HCT116 (cell line): ENCODE measurements around the gene ATP12A. TPM values are rescaled to one million over a fixed set of nuclear protein-coding genes. Genes with fewer than 3 reads are reported as not detected.

ENCODE experiments used
- ATAC-seq: fragments of 200-7000 bp; cut with Tn5 transposase; 2 replicates; pipeline ENCODE4 v1.9.1; 2020; ENCODE audit warnings: mild to moderate bottlenecking, moderate library complexity
- BruUV-seq: library from RNA; stranded (reverse); fragments of 400-500 nt; replicated peaks from 2 replicates; lab custom pipeline; 2021; lab: Mats Ljungman, UMichigan
- CTCF ChIA-PET: fragments of 300-600 bp; sonication (Branson Sonifier 250); formaldehyde crosslinking; loops from one replicate; lab custom pipeline; 2021; ENCODE audit warnings: antibody characterized with exemption; lab: Charles Lee
- POLR2A ChIA-PET: fragments of 300-600, 350-600 bp; sonication (Branson Sonifier 250); formaldehyde crosslinking; loops from one replicate; lab custom pipeline; 2021; ENCODE audit warnings: antibody characterized with exemption; lab: Charles Lee
- RAD21 ChIA-PET, 2 experiments: fragments of 300-600 bp; sonication (Branson Sonifier 250); formaldehyde crosslinking; loops; one replicate each; lab custom pipeline; 2023; ENCODE audit warnings: low total read pairs in 2 of 2; ENCODE audit not compliant: uncharacterized antibody in 2 of 2, unreplicated experiment in 2 of 2, low non-redundant PET in 1 of 2; lab: Charles Lee
- DNase-seq: peaks from one replicate; pipeline ENCODE4 v3.0.0-alpha.2; 2010; ENCODE audit warnings: low read depth, low spot score
- H2AFZ ChIP-seq: fragments of 200-600 bp; shearing (Covaris generic), sonication (generic); 2 replicates; pipeline ENCODE4 v1.6.1; 2017; ENCODE audit warnings: low read depth, mixed run types, mixed read lengths, antibody characterized with exemption, low read length; ENCODE audit not compliant: poor library complexity, severe bottlenecking
- H3K27ac ChIP-seq: 2 replicates; pipeline ENCODE4 v1.5.1; 2012; ENCODE audit warnings: low read depth, low read length
- H3K27me3 ChIP-seq: fragments of 200-600 bp; sonication (generic); 2 replicates; pipeline ENCODE4 v1.6.1; 2016; ENCODE audit warnings: mixed run types, low read length, mixed read lengths; ENCODE audit not compliant: insufficient read depth
- H3K36me3 ChIP-seq, 2 experiments: fragments of 200-500 bp in 1 of 2; fragments of 200-600 bp in 1 of 2; sonication (Bioruptor generic) in 1 of 2; sonication (generic) in 1 of 2; 2 replicates each; pipeline versions ENCODE4 v1.5.1 to v1.6.1; 2014 to 2016; ENCODE audit warnings: low read length in 2 of 2, inconsistent platforms in 1 of 2, mixed read lengths in 1 of 2, mixed run types in 1 of 2; ENCODE audit not compliant: insufficient read depth in 2 of 2, control insufficient read depth in 1 of 2
- H3K4me1 ChIP-seq, 2 experiments: fragments of 200-600 bp in 1 of 2; sonication (generic) in 1 of 2; 2 replicates each; pipeline versions ENCODE4 v1.5.1 to v1.6.1; 2012 to 2017; ENCODE audit warnings: low read length in 2 of 2, inconsistent platforms in 1 of 2, mild to moderate bottlenecking in 1 of 2, mixed read lengths in 1 of 2, mixed run types in 1 of 2, moderate library complexity in 1 of 2; ENCODE audit not compliant: insufficient read depth in 2 of 2, control insufficient read depth in 1 of 2
- H3K4me2 ChIP-seq: fragments of 200-600 bp; sonication (generic); 2 replicates; pipeline ENCODE4 v1.6.1; 2017; ENCODE audit warnings: mixed run types, low read length, mixed read lengths
- H3K4me3 ChIP-seq, 2 experiments: fragments of 200-600 bp in 1 of 2; sonication (generic) in 1 of 2; replicated peaks in 1 of 2; 2 replicates each; pipeline ENCODE4 v1.5.1; 2011 to 2016; ENCODE audit warnings: low read length in 2 of 2, control low read depth in 1 of 2, low read depth in 1 of 2, mild to moderate bottlenecking in 1 of 2, mixed read lengths in 1 of 2, mixed run types in 1 of 2
- H3K79me2 ChIP-seq: fragments of 200-600 bp; sonication (generic); 2 replicates; pipeline ENCODE4 v1.6.1; 2017; ENCODE audit warnings: mild to moderate bottlenecking, mixed run types, low read length, moderate library complexity, mixed read lengths; ENCODE audit not compliant: insufficient read depth
- H3K9ac ChIP-seq: fragments of 200-600 bp; sonication (generic); 2 replicates; pipeline ENCODE4 v1.6.1; 2016; ENCODE audit warnings: low read length, mixed read lengths
- H3K9me2 ChIP-seq: fragments of 200-600 bp; sonication (generic), shearing (Covaris generic); 2 replicates; pipeline ENCODE4 v1.6.1; 2017; ENCODE audit warnings: mixed run types, mild to moderate bottlenecking, moderate library complexity; ENCODE audit not compliant: insufficient read depth
- H3K9me3 ChIP-seq, 2 experiments: fragments of 200-500 bp in 1 of 2; fragments of 200-600 bp in 1 of 2; sonication (Bioruptor generic) in 1 of 2; sonication (generic) in 1 of 2; 2 replicates each; pipeline ENCODE4 v1.6.1; 2014 to 2017; ENCODE audit warnings: low read length in 2 of 2, mixed read lengths in 2 of 2, inconsistent platforms in 1 of 2, low read depth in 1 of 2, mild to moderate bottlenecking in 1 of 2, mixed run types in 1 of 2, moderate library complexity in 1 of 2; ENCODE audit not compliant: control insufficient read depth in 1 of 2, insufficient read depth in 1 of 2
- H4K20me1 ChIP-seq: fragments of 200-600 bp; sonication (generic), shearing (Covaris generic); 2 replicates; pipeline ENCODE4 v1.6.1; 2017; ENCODE audit warnings: mixed run types, mild to moderate bottlenecking, moderate library complexity; ENCODE audit not compliant: insufficient read depth
- CEBPB ChIP-seq: IDR thresholded peaks from 2 replicates; pipeline ENCODE4 v1.6.1; 2012; ENCODE audit warnings: low read depth
- EGR1 ChIP-seq: IDR thresholded peaks from 2 replicates; pipeline ENCODE4 v1.6.1; 2012; ENCODE audit warnings: low read depth
- ELF1 ChIP-seq: IDR thresholded peaks from 2 replicates; pipeline ENCODE4 v1.6.1; 2012; ENCODE audit warnings: low read depth, borderline replicate concordance
- EZH2phosphoT487 ChIP-seq: fragments of 200-600 bp; IDR thresholded peaks from 2 replicates; pipeline ENCODE4 v1.6.1; 2018; ENCODE audit warnings: antibody characterized with exemption, borderline replicate concordance
- POLR2A ChIP-seq: IDR thresholded peaks from 2 replicates; pipeline ENCODE4 v1.7.0; 2011; ENCODE audit warnings: borderline replicate concordance; ENCODE audit not compliant: insufficient read depth, insufficient read length; ENCODE audit errors: extremely low read depth
- POLR2AphosphoS5 ChIP-seq: IDR thresholded peaks from 2 replicates; pipeline ENCODE4 v1.6.1; 2011; ENCODE audit warnings: mild to moderate bottlenecking, low read depth, low read length, moderate library complexity
- SRF ChIP-seq: IDR thresholded peaks from 2 replicates; pipeline ENCODE4 v1.6.1; 2012; ENCODE audit warnings: low read depth
- ZFX ChIP-seq: fragments of 450-650 bp; IDR thresholded peaks from 2 replicates; pipeline ENCODE4 v1.6.1; 2017
- intact Hi-C: fragments of 100-400 bp; cut with micrococcal nuclease; formaldehyde crosslinking; loops from 2 replicates; pipeline ENCODE4 v1.10.0; 2022
- total RNA-seq: library from RNA; stranded (reverse); gene quantifications from one replicate; pipeline ENCODE4 v1.2.1, GENCODE V29; 2021; ENCODE audit not compliant: unreplicated experiment
- TF ChIP-seq, protein P1 (sequence below): IDR thresholded peaks from 2 replicates; pipeline ENCODE4 v1.6.1; 2012
- TF ChIP-seq, protein P2 (sequence below): IDR thresholded peaks from 2 replicates; pipeline ENCODE4 v1.6.1; 2012; ENCODE audit warnings: low read depth

ATP12A gene
- total RNA-seq, 1 experiment from 2014 or later, result 0.30 TPM

DNA sequence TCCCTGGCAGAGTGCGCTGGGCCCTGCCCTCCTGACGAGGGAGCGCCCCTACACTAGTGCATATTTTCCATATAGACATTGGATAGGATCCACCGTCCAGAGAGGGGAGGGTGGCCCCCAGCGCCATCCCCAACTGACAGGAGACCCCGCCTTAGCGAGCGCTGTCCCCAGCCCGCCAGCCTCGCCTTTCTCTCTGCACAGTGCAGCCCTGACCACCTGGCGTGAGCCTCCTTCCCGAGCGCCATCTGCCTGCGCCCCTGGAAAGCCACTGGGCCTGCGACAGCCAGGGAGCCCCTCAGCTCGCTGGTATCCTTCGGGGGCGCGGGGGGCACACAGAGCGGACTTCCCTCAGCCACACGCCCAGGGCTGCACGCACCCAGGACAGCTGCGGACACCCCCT is 42.1 kb upstream of the ATP12A start:
- Histone ChIP-seq H2AFZ (no peak overlapping the region), H3K4me1 (no peaks in the 10 kb centered on the region), H3K4me2 (no peak overlapping the region), H3K9me3 (no peaks in the 10 kb centered on the region), H3K9ac (no peak overlapping the region), H3K36me3 (no peaks in the 10 kb centered on the region), H3K27ac (no peak overlapping the region), H4K20me1 (no peaks in the 10 kb centered on the region), H3K27me3 (no peaks in the 10 kb centered on the region), H3K4me3 (no peak overlapping the region), H3K79me2 (no peaks in the 10 kb centered on the region), H3K9me2 (no peaks in the 10 kb centered on the region)
- CTCF ChIA-PET, result no interaction called here
- intact Hi-C loops, result no loop called here
- ATAC-seq, result no peak
- POLR2A ChIA-PET, result no interaction called here
- TF ChIP-seq, protein P1, sequence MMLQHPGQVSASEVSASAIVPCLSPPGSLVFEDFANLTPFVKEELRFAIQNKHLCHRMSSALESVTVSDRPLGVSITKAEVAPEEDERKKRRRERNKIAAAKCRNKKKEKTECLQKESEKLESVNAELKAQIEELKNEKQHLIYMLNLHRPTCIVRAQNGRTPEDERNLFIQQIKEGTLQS, result no peak
- TF ChIP-seq CEBPB, result no peak
- DNase-seq, result no peak
- RAD21 ChIA-PET, result no interaction called here
- BruUV-seq, result no TSS peak

DNA sequence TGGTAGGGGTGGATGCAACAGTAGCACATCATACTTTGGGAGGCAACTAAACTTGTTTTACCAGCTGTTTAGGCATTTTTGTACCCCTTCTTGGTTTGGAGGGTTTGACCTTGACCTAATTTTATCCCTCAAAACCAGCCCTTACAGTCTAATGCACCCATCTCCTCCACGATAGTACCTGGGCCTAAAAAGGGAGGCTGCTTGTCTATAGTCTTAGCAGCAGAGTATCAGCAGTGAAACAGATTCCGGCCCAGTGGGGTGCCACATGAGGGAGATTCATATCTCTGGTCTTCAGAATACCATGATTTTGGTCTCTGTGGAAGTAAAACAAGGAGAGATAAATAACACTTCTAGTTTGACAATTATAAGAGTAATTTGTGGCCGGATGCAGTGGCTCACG is 39.5 kb upstream of the ATP12A start:
- ChIA-PET POLR2A (no interaction called here), CTCF (no interaction called here)

More for the DNA sequence above, 39.5 kb upstream of the ATP12A start:
- no peaks in the 10 kb centered on the region for H3K9me3 ChIP-seq
- RAD21 ChIA-PET, result no interaction called here
- ATAC-seq (no peak), DNase-seq (no peak)
- no peaks in the 10 kb centered on the region for H3K79me2 ChIP-seq
- no peak overlapping the region for H3K9ac ChIP-seq
- H3K36me3 ChIP-seq, result no peaks in the 10 kb centered on the region
- H3K4me1 ChIP-seq, result no peaks in the 10 kb centered on the region
- intact Hi-C loops, result no loop called here
- no peaks in the 10 kb centered on the region for H3K27me3 ChIP-seq
- H3K27ac ChIP-seq, result no peak overlapping the region
- no peaks in the 10 kb centered on the region for H4K20me1 ChIP-seq
- TF ChIP-seq ELF1, result no peak
- TF ChIP-seq POLR2A, result no peak
- no peak for TF ChIP-seq EZH2phosphoT487
- no peak for TF ChIP-seq ZFX
- TF ChIP-seq CEBPB, result no peak
- TF ChIP-seq POLR2AphosphoS5, result no peak
- no peak for TF ChIP-seq SRF
- TF ChIP-seq, protein P2, sequence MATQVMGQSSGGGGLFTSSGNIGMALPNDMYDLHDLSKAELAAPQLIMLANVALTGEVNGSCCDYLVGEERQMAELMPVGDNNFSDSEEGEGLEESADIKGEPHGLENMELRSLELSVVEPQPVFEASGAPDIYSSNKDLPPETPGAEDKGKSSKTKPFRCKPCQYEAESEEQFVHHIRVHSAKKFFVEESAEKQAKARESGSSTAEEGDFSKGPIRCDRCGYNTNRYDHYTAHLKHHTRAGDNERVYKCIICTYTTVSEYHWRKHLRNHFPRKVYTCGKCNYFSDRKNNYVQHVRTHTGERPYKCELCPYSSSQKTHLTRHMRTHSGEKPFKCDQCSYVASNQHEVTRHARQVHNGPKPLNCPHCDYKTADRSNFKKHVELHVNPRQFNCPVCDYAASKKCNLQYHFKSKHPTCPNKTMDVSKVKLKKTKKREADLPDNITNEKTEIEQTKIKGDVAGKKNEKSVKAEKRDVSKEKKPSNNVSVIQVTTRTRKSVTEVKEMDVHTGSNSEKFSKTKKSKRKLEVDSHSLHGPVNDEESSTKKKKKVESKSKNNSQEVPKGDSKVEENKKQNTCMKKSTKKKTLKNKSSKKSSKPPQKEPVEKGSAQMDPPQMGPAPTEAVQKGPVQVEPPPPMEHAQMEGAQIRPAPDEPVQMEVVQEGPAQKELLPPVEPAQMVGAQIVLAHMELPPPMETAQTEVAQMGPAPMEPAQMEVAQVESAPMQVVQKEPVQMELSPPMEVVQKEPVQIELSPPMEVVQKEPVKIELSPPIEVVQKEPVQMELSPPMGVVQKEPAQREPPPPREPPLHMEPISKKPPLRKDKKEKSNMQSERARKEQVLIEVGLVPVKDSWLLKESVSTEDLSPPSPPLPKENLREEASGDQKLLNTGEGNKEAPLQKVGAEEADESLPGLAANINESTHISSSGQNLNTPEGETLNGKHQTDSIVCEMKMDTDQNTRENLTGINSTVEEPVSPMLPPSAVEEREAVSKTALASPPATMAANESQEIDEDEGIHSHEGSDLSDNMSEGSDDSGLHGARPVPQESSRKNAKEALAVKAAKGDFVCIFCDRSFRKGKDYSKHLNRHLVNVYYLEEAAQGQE, result no peak
- TF ChIP-seq EGR1, result no peak
- no peak overlapping the region for H3K4me2 ChIP-seq
- no peak overlapping the region for H2AFZ ChIP-seq
- H3K4me3 ChIP-seq, result no peak overlapping the region
- H3K9me2 ChIP-seq, result no peaks in the 10 kb centered on the region
- BruUV-seq, result no TSS peak
